Stomach (tissue), 4 donors: ENCODE measurements around the gene LPAR5.

Experiments
- POLR2A ChIP-seq, 4 donors: fragments of 450-650 bp; IDR thresholded peaks; one replicate each; pipeline ENCODE4 v1.6.1; 2016; ENCODE audit warnings: antibody characterized with exemption in 4 of 4, control low read depth in 2 of 4, mild to moderate bottlenecking in 1 of 4, moderate library complexity in 1 of 4
- POLR2AphosphoS5 ChIP-seq, 3 donors: sonication (generic); formaldehyde crosslinking; IDR thresholded peaks; one replicate each; pipeline ENCODE4 v1.6.1; 2016; ENCODE audit warnings: antibody characterized with exemption in 3 of 3
- TF ChIP-seq, protein P1 (sequence below), 7 experiments: fragments of 450-650 bp in 4 of 7; fragments of 200-600 bp in 3 of 7; sonication (generic) in 3 of 7; IDR thresholded peaks; one replicate each; pipeline ENCODE4 v1.5.1; 2016 to 2019; ENCODE audit warnings: antibody characterized with exemption in 7 of 7, control low read depth in 2 of 7, mild to moderate bottlenecking in 1 of 7

DNA sequence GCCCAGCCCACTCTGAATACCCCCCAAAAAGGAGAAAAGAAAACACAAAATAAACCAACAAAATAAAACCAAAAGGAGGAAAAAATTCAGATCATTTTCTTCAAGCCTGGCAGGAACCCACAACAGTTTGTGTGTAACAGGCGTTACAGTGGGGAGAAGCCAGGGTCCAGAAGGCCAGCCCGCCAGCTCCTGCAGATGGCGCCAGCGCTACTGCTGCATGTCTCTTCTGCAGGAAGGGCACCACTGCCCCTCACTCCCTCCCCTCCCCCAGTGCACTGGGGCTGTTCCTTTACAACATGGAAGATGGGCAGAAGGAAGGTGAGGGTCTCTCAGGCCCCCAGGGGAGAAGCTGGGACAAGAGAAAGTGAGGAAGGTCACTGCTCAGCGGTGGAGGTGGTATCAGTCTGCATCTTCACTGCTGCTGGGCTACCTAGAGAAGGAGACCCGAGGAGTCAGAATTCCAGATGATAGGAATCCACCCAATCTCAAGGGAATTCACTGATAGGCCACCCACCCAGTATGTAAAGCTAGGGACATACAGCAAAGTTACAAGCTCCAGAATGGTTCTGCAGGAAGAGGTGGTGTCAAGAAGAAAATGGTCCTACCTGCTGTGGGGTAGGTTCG lies 65.4 kb downstream of the LPAR5 start:
- TF ChIP-seq, protein P1, sequence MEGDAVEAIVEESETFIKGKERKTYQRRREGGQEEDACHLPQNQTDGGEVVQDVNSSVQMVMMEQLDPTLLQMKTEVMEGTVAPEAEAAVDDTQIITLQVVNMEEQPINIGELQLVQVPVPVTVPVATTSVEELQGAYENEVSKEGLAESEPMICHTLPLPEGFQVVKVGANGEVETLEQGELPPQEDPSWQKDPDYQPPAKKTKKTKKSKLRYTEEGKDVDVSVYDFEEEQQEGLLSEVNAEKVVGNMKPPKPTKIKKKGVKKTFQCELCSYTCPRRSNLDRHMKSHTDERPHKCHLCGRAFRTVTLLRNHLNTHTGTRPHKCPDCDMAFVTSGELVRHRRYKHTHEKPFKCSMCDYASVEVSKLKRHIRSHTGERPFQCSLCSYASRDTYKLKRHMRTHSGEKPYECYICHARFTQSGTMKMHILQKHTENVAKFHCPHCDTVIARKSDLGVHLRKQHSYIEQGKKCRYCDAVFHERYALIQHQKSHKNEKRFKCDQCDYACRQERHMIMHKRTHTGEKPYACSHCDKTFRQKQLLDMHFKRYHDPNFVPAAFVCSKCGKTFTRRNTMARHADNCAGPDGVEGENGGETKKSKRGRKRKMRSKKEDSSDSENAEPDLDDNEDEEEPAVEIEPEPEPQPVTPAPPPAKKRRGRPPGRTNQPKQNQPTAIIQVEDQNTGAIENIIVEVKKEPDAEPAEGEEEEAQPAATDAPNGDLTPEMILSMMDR (IDR thresholded peaks at IDR 0.05), result peak in 2 of 7 experiments; percentile 11 to 27
- no peak for TF ChIP-seq POLR2A (IDR thresholded peaks at IDR 0.05)
- TF ChIP-seq POLR2AphosphoS5 (IDR thresholded peaks at IDR 0.05), result no peak
